NOMO-1 treated with DMSO at 0.1 percent for 48 hours (cell line): ENCODE results near the gene SRCIN1.

Source experiments
- DNase-seq: peaks from one replicate; lab custom pipeline; 2025; ENCODE audit not compliant: unreplicated experiment; lab: John Stamatoyannopoulos, UW

The SRCIN1 gene

GRCh38 chr17:38583176-38583575 is 22.6 kb downstream of the SRCIN1 start:
- DNase-seq = no peak

DNA sequence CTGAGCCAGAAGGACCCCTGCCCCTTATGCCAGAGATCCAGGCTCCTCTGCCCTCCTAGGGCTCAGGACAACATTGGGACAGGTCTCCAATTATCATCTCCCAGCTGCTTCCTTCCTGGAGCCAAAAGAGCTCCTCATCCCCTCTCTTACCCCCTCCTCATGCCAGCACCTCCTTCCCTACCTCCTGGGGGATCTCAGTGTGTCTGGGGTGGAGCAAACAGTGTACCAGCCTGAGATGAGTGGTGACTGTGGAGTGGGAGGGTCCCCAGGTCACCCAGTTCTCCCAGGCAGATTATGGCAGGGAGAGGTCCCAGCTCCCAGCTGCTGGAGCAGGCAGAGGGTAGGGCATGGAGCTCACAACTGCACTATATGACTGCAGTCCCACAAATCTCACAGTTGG is 23.7 kb downstream of the SRCIN1 start:
- no peak for DNase-seq

DNA sequence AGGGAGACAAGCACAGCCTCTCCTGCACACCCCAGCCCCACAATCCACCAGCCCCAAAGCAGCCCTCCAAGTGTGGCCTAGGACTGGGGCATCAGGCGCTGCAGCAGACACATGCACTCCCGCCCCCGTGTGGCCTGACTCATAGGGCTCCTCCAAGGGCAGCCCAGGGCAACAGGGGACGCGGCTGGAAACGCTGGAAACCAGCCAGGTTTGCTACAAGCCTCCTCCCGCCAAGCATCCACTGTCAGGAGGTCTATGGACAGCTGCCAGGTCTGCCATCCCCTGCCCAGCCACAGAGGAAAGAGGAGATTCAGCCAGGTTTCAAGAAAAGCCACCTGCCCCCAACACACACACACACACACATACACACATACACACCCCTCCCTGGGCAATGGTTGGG is 25.8 kb downstream of the SRCIN1 start:
- DNase-seq = no peak

GRCh38 chr17:38579083-38579480 is 26.7 kb downstream of the SRCIN1 start:
- DNase-seq = no peak

DNA sequence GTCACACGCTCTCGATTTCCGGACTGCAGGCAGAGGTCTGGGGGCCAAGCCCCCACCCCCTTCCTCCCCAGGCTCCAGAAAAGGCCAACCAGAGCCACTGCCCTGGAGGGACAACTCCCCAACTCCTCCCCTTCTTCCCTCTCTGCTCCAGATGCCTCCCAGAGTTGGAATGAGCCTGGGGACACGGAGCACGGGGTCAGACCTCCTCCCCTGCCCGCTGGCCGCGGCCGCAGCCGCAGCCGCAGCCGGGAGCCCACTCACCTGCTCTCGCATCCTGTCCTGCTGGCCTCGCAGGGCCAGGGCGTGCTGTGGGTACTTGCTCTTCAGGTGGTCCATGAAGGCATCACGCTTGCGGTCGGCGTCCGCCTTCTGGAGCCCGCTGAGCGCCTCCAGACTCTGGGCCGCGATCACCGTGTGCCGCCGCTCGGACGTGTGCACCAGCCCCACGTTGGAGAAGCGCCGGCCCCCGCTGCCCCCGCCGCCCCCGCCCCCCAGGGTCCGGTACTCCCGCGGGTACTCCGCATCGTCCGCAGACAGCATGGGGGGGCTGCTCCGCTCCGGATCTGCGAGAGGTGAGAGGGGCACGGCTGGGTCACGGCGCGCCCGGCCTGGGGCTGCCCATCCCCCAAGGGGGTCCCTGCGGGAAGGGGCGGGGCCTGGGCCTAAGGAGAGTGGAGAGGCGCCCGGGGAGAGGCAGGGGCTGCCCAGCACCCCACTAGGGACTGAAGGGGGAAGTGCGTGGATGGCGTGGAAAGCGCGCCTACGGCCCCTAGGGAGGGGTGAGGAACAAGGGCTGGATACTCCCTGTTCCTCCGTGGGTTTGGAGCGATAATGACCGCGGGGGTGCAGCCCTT is 27.3 kb downstream of the SRCIN1 start:
- DNase-seq = no peak

DNA sequence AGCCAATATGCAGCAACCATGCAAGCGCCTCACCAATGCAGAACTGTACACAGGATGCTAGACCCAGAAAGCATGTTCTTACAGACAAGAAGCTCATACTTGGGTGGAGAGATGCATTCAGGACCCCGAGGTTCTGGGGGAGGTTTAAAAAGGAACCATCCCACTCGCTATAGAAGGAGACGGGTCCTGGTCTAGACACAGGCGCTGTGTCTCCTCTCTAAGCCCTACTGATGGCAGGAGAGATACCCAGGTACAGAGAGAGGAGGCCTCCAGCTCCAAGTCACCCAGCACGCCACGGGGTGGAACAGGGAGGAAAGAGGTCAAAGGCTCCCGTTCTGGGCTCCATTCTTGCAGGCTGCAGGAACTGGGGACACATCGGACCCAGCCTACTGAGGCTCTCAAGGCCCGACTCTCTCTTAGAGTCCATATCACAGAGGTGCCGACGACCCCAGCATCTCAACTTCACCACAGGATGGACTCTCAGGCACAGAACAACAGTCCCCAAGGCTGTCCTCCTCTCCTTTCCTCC is 28.0 kb downstream of the SRCIN1 start:
- no peak for DNase-seq

DNA sequence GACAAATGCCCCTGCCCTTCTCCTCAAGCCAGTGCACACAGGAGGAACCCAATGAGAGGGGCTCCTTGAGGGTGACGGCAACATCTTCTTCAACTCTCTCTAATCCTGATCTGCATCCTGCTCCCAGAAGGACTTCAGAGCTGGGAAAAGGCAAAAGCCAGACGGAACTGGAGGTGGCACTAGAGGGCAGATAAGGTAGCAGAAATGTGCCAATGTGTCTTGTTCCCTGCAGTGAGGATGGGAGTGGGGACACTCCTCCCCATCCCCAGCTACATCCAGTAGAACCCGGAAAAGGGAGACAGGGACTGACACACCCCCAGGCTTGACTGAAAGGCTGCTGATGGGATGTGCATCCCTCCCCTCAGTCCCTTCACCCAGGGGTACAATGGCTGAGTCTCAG is 28.5 kb downstream of the SRCIN1 start:
- no peak for DNase-seq

DNA sequence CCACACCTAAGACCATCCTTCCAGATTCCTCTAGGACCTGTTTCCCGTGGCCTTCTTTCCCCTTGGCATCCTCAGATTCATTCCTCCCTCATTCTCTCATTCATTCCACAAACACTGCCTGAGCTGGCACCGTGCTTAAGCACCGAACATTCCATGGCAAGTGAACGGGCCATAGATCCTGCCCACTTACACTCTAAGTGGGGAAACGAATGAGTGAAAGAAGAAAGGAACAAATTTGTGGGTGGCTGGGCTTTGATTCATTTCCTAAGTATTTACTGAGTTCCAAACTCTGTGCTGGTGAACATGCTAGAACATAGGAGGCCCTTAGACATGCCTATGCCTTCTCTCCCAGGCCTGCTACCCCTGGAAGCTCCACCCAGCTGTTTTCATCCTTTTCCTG is 30.0 kb downstream of the SRCIN1 start:
- DNase-seq = no peak

GRCh38 chr17:38574712-38575111 is 31.0 kb downstream of the SRCIN1 start:
- DNase-seq = no peak

DNA sequence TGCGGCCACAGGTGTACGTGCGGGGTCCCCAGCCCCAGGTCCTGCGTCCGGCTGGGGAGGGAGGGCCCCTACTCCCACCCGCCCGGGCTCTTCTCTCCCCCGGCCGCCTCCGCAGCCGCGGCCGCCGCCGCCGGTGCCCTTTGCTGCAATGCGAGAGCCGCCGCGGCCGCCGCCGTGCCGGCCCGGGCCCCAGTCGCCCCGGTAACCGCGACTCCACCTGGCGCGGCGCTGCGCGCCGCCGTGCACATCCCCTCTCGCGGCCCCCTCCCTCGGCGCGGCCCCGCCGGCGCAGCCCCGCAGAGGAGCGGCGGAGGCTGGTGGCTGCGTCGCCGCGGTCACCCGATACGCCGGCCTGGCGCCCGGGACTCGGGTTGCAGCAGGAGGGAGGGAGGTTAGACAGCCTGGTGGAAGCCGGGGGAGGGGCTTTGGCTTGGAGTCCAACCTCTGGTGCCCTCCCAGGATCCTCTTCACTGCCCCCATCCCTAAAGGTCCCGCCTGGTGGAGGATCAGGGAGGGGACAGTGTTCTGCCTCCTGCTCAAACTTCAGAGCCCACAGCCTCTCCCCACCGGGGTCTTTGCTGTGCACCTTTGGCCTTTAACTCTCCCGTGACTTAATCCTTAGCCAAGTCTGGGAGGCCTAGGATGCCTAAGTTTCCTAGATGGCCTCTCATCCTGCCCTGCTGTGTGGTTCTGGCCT is 32.9 kb downstream of the SRCIN1 start:
- no peak for DNase-seq

DNA sequence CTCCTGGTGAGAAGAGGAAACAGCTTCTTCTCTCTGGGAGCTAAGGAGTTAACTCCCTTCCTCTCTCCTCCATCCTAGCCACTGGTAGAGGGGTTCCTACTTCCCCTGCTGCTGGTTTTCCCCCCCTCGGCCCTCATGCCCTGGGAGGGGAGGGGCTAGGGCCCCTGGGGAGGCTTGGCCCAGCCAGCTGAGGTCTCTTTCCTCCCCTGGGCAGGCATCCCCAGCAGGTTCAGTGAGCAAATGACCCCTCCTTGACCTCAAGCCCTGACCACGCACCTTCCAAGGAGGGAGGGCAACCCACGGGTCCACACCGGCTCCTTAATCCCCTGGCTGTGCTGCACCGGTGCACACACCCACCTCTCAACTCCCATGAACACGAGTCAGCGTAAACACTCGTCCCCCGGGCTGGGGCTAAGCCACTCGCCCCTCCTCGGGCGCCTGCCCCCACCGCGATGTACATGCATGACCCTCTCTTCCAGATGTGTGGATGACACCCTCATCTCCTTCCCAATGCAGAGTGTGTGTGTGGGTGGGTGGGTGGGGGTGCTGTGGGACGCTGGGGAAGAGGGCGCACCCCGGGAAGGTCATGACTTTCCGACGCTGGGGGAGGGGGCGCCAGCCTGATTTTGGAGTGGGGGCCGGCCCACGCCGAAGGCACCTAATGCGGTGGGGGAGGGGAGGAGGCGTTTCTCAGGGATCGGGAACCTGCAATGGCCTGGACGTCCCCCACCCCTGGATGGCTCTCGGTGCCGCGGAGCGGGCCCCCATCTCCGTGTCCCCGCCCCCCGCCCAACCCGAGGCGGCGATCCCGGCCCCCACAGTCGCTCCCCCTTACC is 33.7 kb downstream of the SRCIN1 start:
- DNase-seq = peak; percentile 35

- no peak for DNase-seq
Observed at GRCh38 chr17:38569701-38570512, 35.8 kb downstream of the SRCIN1 start.

GRCh38 chr17:38568845-38569510 is 36.8 kb downstream of the SRCIN1 start:
- DNase-seq = no peak

DNA sequence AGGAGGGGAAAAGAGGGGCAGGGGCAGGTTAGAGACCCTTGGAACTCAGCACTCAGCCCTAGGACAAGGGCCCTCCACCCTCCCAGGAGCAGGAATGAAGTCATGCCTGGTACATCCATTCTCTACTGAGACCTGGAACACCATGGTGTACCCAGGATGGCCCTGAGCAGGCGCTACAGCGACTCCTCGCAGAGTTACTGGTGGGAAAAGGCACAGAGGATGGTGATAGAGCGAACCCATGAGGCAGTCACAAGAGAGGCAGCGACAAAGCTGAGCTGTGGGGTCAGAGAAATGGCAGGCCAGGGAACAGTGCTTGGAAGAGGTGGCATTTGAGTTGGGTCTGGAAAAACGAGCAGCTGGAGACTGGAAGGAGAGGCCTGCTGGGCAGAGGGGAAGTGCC is 37.5 kb downstream of the SRCIN1 start:
- no peak for DNase-seq

GRCh38 chr17:38567350-38567749 is 38.4 kb downstream of the SRCIN1 start:
- DNase-seq = no peak

- DNase-seq = no peak
Observed at GRCh38 chr17:38566666-38567031, 39.1 kb downstream of the SRCIN1 start.

DNA sequence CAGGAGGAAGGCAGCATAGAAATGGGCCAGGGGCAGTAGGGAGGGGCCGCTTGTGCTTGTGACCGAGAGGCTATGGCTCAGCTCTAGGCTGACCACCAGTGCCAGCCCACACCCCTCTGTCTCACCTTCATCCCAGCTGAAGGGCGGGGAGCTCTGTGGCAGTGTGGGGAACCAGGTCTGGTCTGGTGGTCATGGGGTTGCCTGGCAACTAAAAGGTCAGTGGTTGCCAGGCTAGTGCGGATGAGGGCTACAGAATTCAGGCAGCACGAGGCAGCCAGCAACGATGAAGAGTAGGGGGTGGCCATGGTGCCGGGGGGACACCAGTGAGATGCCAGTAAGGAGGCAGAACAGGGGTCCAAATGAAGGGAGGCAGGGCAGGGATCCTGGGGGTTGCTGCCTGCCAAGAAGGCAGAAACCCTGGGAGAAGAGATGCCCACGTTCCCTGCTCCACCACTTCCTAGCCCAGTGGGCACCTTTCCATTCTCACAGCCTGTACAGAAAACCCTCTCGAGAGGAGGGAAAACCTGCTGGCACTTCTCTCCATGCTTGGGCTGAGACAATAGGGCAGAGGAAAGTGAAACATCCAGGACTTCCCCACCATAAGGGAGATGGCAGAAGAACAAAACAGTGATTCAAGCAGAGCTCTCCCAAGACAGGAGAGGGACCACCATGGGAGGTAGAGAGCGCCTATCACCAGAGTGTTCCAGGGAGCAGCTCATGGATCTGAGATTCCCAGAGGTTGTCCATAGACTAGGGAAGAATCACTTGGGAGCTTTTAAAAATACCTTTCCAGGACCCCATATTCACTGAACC is 39.7 kb downstream of the SRCIN1 start:
- DNase-seq = no peak

DNA sequence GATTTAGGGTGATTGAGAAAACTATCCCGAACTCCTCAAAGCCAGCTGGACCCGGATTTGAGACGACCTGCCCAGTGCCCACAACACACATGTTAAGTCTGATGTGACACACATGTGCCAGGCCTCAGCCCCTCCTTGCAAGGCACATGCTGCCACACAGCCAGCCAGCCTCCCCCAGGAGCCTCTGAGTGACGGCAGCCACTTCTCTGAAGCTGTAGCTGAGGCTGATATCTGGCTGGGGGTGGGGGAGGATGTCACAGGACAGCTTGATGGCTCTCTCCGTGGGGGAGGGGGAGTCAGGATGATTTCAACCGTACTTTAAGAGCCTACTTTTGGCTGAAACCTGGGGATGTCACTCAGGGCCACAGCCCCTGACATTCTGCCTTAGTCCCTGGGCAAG is 40.9 kb downstream of the SRCIN1 start:
- no peak for DNase-seq

DNA sequence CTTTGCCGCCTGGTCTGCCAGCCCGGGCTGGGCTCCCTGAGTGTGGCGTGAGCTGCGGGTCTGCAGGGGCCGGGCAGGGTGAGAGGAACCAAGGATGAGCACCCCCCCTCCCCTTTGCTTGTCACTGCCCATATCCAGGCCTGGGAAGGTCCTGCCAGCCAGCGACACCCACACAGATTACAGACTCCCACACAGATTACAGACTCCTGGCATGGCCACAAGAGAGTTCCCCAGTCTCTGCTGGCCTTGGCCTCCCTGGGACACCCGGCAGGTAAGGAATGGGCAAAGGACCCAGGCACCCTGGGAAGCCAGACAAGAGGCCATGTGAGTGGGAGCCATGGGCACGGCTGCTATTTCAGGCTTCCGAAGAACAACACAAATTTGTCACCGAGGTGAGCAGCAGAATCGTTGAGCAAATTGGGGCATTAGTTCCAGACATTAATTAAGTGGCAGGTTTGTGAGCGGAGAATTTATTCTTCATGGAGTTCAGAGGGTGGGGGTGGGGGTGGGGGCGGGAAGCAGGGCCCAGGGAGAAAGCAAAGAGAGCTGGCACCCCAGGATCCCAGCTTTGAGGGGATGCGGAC is 41.4 kb downstream of the SRCIN1 start:
- DNase-seq = no peak
